Measurements from ENCODE around the gene MZT2B.
"Not testable (repeated sequence)": the region's sequence is repeated elsewhere in the genome, so short reads cannot be mapped to it uniquely, and the experiment has no call there.

Gene MZT2B

GRCh38 chr2:130228005-130228404 is 45.9 kb downstream of the MZT2B start:
- H3K27me3 ChIP-seq, result peaks cover 0 to 19% of the 10 kb centered on the region in 2 donors
- H3K27ac ChIP-seq; H3K4me3 ChIP-seq; H3K36me3 ChIP-seq; H3K9me3 ChIP-seq; DNase-seq; H3K4me1 ChIP-seq; intact Hi-C loops (cut with DNase I; ENCODE audit: low total_unique reads): not testable (repeated sequence)

GRCh38 chr2:130228467-130229160 is 46.6 kb downstream of the MZT2B start:
- H3K4me3 ChIP-seq; intact Hi-C loops (cut with DNase I; ENCODE audit: low total_unique reads); DNase-seq; H3K4me1 ChIP-seq; H3K36me3 ChIP-seq; H3K27ac ChIP-seq; H3K9me3 ChIP-seq: not testable (repeated sequence)
- H3K27me3 ChIP-seq, result peaks cover 0 to 19% of the 10 kb centered on the region in 2 donors

GRCh38 chr2:130229161-130229510 is 47.1 kb downstream of the MZT2B start:
- not testable (repeated sequence) for H3K36me3 ChIP-seq

GRCh38 chr2:130230376-130230775 is 48.3 kb downstream of the MZT2B start:
- H3K4me1 ChIP-seq; DNase-seq; H3K27ac ChIP-seq; intact Hi-C loops (cut with DNase I; ENCODE audit: low total_unique reads); H3K9me3 ChIP-seq; H3K36me3 ChIP-seq; H3K4me3 ChIP-seq: not testable (repeated sequence)
- peaks cover 0 to 19% of the 10 kb centered on the region in 2 donors for H3K27me3 ChIP-seq

More at GRCh38 chr2:130229161-130229510, 47.1 kb downstream of the MZT2B start:
- H3K27me3 ChIP-seq, result peaks cover 0 to 19% of the 10 kb centered on the region in 2 donors
- H3K4me1 ChIP-seq; intact Hi-C loops (cut with DNase I; ENCODE audit: low total_unique reads); H3K9me3 ChIP-seq; DNase-seq; H3K27ac ChIP-seq; H3K4me3 ChIP-seq: not testable (repeated sequence)

- DNase-seq; H3K4me3 ChIP-seq; H3K36me3 ChIP-seq; H3K27ac ChIP-seq; intact Hi-C loops (cut with DNase I; ENCODE audit: low total_unique reads); H3K4me1 ChIP-seq; H3K9me3 ChIP-seq: not testable (repeated sequence)
- H3K27me3 ChIP-seq, result peaks cover 0 to 19% of the 10 kb centered on the region in 2 donors
Measured at GRCh38 chr2:130230907-130231306, 48.8 kb downstream of the MZT2B start.

GRCh38 chr2:130231656-130232055 is 49.6 kb downstream of the MZT2B start:
- H3K27ac ChIP-seq, result no peak overlapping the region
- TF ChIP-seq CTCF (IDR thresholded peaks at IDR 0.05), result no peak
- DNase-seq, result no peak
- H3K9me3 ChIP-seq, result no peaks in the 10 kb centered on the region
- intact Hi-C loops (cut with DNase I; ENCODE audit: low total_unique reads), result no loop called here
- H3K36me3 ChIP-seq, result no peaks in the 10 kb centered on the region
- H3K27me3 ChIP-seq, result peaks cover 0 to 19% of the 10 kb centered on the region in 2 donors
- H3K4me1 ChIP-seq, result no peaks in the 10 kb centered on the region
- H3K4me3 ChIP-seq, result no peak overlapping the region

- peaks cover 0 to 19% of the 10 kb centered on the region in 2 donors for H3K27me3 ChIP-seq
- intact Hi-C loops (cut with DNase I; ENCODE audit: low total_unique reads); H3K4me1 ChIP-seq; H3K36me3 ChIP-seq; H3K27ac ChIP-seq; DNase-seq; H3K4me3 ChIP-seq; H3K9me3 ChIP-seq: not testable (repeated sequence)
Measured at GRCh38 chr2:130233066-130233465, 51.0 kb downstream of the MZT2B start.

GRCh38 chr2:130239581-130239980 is 57.5 kb downstream of the MZT2B start:
- H3K27ac ChIP-seq; H3K36me3 ChIP-seq; DNase-seq; H3K4me3 ChIP-seq; intact Hi-C loops (cut with DNase I; ENCODE audit: low total_unique reads); H3K4me1 ChIP-seq; H3K27me3 ChIP-seq; H3K9me3 ChIP-seq: not testable (repeated sequence)
